ENCODE measurements around the gene LRSAM1.

DNA sequence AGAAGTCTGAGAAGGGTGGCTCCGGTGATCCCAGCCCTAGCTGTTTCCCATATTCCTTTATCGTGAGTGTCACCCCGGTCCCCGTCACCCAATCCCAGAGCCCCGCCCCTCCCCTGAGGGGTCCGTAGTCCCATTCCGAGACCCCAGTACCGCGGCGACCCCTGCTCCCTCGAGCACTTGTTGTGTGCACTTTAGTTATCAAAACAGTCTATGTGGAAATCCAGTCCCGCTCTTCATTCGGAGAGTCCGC, 223 bp downstream of the LRSAM1 start:
- TF ChIP-seq, protein P1, sequence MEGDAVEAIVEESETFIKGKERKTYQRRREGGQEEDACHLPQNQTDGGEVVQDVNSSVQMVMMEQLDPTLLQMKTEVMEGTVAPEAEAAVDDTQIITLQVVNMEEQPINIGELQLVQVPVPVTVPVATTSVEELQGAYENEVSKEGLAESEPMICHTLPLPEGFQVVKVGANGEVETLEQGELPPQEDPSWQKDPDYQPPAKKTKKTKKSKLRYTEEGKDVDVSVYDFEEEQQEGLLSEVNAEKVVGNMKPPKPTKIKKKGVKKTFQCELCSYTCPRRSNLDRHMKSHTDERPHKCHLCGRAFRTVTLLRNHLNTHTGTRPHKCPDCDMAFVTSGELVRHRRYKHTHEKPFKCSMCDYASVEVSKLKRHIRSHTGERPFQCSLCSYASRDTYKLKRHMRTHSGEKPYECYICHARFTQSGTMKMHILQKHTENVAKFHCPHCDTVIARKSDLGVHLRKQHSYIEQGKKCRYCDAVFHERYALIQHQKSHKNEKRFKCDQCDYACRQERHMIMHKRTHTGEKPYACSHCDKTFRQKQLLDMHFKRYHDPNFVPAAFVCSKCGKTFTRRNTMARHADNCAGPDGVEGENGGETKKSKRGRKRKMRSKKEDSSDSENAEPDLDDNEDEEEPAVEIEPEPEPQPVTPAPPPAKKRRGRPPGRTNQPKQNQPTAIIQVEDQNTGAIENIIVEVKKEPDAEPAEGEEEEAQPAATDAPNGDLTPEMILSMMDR (IDR thresholded peaks at IDR 0.05): no peak
- TF ChIP-seq POLR2A (IDR thresholded peaks at IDR 0.05): no peak
